NCI-H1048 (cell line): Measurements from ENCODE around the gene SMG5.
A peak's percentile ranks its signal among the peaks of the same experiment; 100 is the strongest.

ENCODE experiments used
- DNase-seq: peaks from one replicate; lab custom pipeline; 2025; lab: John Stamatoyannopoulos, UW

Gene SMG5

GRCh38 chr1:156281693-156282478, 739 bp downstream of the SMG5 start:
- peak; percentile 34 for DNase-seq

GRCh38 chr1:156281281-156281680, 1.3 kb downstream of the SMG5 start:
- DNase-seq = no peak

GRCh38 chr1:156279837-156280236, 2.8 kb downstream of the SMG5 start:
- no peak for DNase-seq

- DNase-seq = no peak
Observed at GRCh38 chr1:156276966-156277381, 5.7 kb downstream of the SMG5 start.

- DNase-seq = no peak
Observed at GRCh38 chr1:156276532-156276931, 6.1 kb downstream of the SMG5 start.

- no peak for DNase-seq
Observed at GRCh38 chr1:156270314-156270713, 12.3 kb downstream of the SMG5 start.

GRCh38 chr1:156268336-156268735, 14.3 kb downstream of the SMG5 start:
- DNase-seq = no peak

- DNase-seq = no peak
Observed at GRCh38 chr1:156266051-156266450, 16.6 kb downstream of the SMG5 start.

- no peak for DNase-seq
Observed at GRCh38 chr1:156263288-156263655, 19.4 kb downstream of the SMG5 start.

GRCh38 chr1:156262461-156263287, 20.0 kb downstream of the SMG5 start:
- DNase-seq = no peak

- DNase-seq = no peak
Observed at GRCh38 chr1:156260896-156261295, 21.7 kb downstream of the SMG5 start.

- no peak for DNase-seq
Observed at GRCh38 chr1:156259805-156260204, 22.8 kb downstream of the SMG5 start.

- no peak for DNase-seq
Observed at GRCh38 chr1:156258859-156259258, 23.8 kb downstream of the SMG5 start.

- DNase-seq = no peak
Observed at GRCh38 chr1:156257711-156258110, 24.9 kb downstream of the SMG5 start.

- DNase-seq = no peak
Observed at GRCh38 chr1:156253634-156254033, 29.0 kb downstream of the SMG5 start.

- DNase-seq = no peak
Observed at GRCh38 chr1:156251527-156251926, 31.1 kb downstream of the SMG5 start.

GRCh38 chr1:156249593-156249992, 33.0 kb downstream of the SMG5 start:
- DNase-seq = no peak

GRCh38 chr1:156248323-156248683, 34.3 kb downstream of the SMG5 start:
- no peak for DNase-seq

- no peak for DNase-seq
Observed at GRCh38 chr1:156247460-156248322, 34.9 kb downstream of the SMG5 start, which contains the start of gene PAQR6. PAQR6 (minus strand) TSS chr1:156248056; CDS start chr1:156246731, 1,325 bp downstream.

- no peak for DNase-seq
Observed at GRCh38 chr1:156246781-156247459, 35.7 kb downstream of the SMG5 start.

GRCh38 chr1:156246241-156246780, 36.3 kb downstream of the SMG5 start:
- DNase-seq = no peak
